ENCODE data around the gene CMTM2.

GRCh38 chr16:66569827-66570405 is 9.3 kb upstream of the CMTM2 start:
- TF ChIP-seq CTCF (IDR thresholded peaks at IDR 0.05; ENCODE audit: insufficient read depth, low read length) (no peak), POLR2AphosphoS5 (IDR thresholded peaks at IDR 0.05; ENCODE audit: low read depth) (no peak)
